Smooth muscle cell (in vitro differentiated cells): ENCODE measurements around the gene RANBP1. TPM values are rescaled to one million over a fixed set of nuclear protein-coding genes. Genes with fewer than 3 reads are reported as not detected.

Experiments used
- DNase-seq: peaks from one replicate; lab custom pipeline; 2025; ENCODE audit not compliant: unreplicated experiment; lab: John Stamatoyannopoulos, UW
- H2AFZ ChIP-seq: fragments of 200-600 bp; sonication (generic); 2 replicates; pipeline ENCODE4 v1.6.0; 2016; ENCODE audit warnings: antibody characterized with exemption, low read depth, mild to moderate bottlenecking
- H3F3A ChIP-seq: fragments of 200-600 bp; sonication (generic); 2 replicates; pipeline ENCODE4 v1.6.0; 2017; ENCODE audit warnings: antibody characterized with exemption, low read depth
- H3K27ac ChIP-seq: fragments of 200-600 bp; sonication (generic); 2 replicates; pipeline ENCODE4 v1.5.1; 2016; ENCODE audit warnings: low read depth, mild to moderate bottlenecking
- H3K27me3 ChIP-seq: fragments of 200-600 bp; sonication (generic); 2 replicates; pipeline ENCODE4 v1.6.1; 2016; ENCODE audit warnings: low read depth, mild to moderate bottlenecking
- H3K36me3 ChIP-seq: fragments of 200-600 bp; sonication (generic); 2 replicates; pipeline ENCODE4 v1.5.1; 2016; ENCODE audit warnings: low read depth
- H3K4me1 ChIP-seq: fragments of 200-600 bp; sonication (generic); 2 replicates; pipeline ENCODE4 v1.5.1; 2016; ENCODE audit warnings: low read depth
- H3K4me2 ChIP-seq: fragments of 200-600 bp; sonication (generic); 2 replicates; pipeline ENCODE4 v1.6.0; 2016; ENCODE audit warnings: mild to moderate bottlenecking
- H3K4me3 ChIP-seq: fragments of 200-600 bp; sonication (generic); 2 replicates; pipeline ENCODE4 v1.5.1; 2016; ENCODE audit warnings: mild to moderate bottlenecking
- H3K79me2 ChIP-seq: fragments of 200-600 bp; sonication (generic); 2 replicates; pipeline ENCODE4 v1.6.0; 2016; ENCODE audit warnings: low read depth, mild to moderate bottlenecking
- H3K9ac ChIP-seq: fragments of 200-600 bp; sonication (generic); 2 replicates; pipeline ENCODE4 v1.6.0; 2016; ENCODE audit warnings: low read depth
- H3K9me3 ChIP-seq: fragments of 200-600 bp; sonication (generic); replicated peaks from 2 replicates; pipeline ENCODE4 v1.5.1; 2016; ENCODE audit warnings: low read depth
- H4K20me1 ChIP-seq: fragments of 200-600 bp; sonication (generic); 2 replicates; pipeline ENCODE4 v1.6.0; 2016; ENCODE audit warnings: low read depth
- CTCF ChIP-seq: fragments of 200-600 bp; sonication (generic); IDR thresholded peaks from 2 replicates; pipeline ENCODE4 v1.5.1; 2017; ENCODE audit warnings: borderline replicate concordance, mild to moderate bottlenecking, antibody characterized with exemption; ENCODE audit not compliant: insufficient read depth, poor library complexity, severe bottlenecking
- WGBS: methylation state at CpG from one replicate; pipeline ENCODE4 v1.1.7; 2016; ENCODE audit warnings: low lambda C conversion rate; 5-methylcytosine and 5-hydroxymethylcytosine counted together
- polyA plus RNA-seq: library from polyadenylated mRNA; unstranded; fragments of >200 nt; fragmentation: Nextera tagmentation; extraction: Ambion mirVana; gene quantifications from 2 replicates; pipeline ENCODE4 v1.2.1, GENCODE V29; 2016
- total RNA-seq: library from RNA; depleted of rRNA; stranded (reverse); fragments of >200 nt; gene quantifications from 2 replicates; pipeline ENCODE4 v1.2.3, GENCODE V29; 2014

Gene RANBP1
- total and polyA plus RNA-seq, 2 experiments from 2014 or later, result 235 to 331 TPM

- Histone ChIP-seq H3K79me2 (peaks cover 22% of the 10 kb centered on the region), H3K9ac (no peak overlapping the region), H3K4me3 (no peak overlapping the region), H3K9me3 (no peaks in the 10 kb centered on the region), H3K4me1 (no peaks in the 10 kb centered on the region), H3K27ac (no peak overlapping the region), H3F3A (no peaks in the 10 kb centered on the region), H2AFZ (no peak overlapping the region), H4K20me1 (peaks cover 28% of the 10 kb centered on the region), H3K4me2 (no peak overlapping the region), H3K36me3 (peaks cover 32% of the 10 kb centered on the region), H3K27me3 (no peaks in the 10 kb centered on the region)
- no peak for TF ChIP-seq CTCF
- no peak for DNase-seq
- 97% methylated on average over 4 of the region's 4 CpGs for WGBS
These were observed 20.4 kb upstream of the RANBP1 start for GRCh38 chr22:20095521-20095920.

GRCh38 chr22:20096574-20097420, 19.1 kb upstream of the RANBP1 start:
- Histone ChIP-seq H3K36me3 (peaks cover 32% of the 10 kb centered on the region), H3K4me1 (no peaks in the 10 kb centered on the region), H3K4me2 (no peak overlapping the region)

GRCh38 chr22:20099099-20099711, 16.7 kb upstream of the RANBP1 start:
- Histone ChIP-seq H3K4me3 (no peak overlapping the region), H3K27ac (no peak overlapping the region), H3K79me2 (peaks cover 41% of the 10 kb centered on the region), H4K20me1 (peaks cover 49% of the 10 kb centered on the region), H2AFZ (no peak overlapping the region), H3F3A (no peaks in the 10 kb centered on the region), H3K9ac (no peak overlapping the region), H3K9me3 (no peaks in the 10 kb centered on the region), H3K4me1 (no peaks in the 10 kb centered on the region), H3K36me3 (peaks cover 41% of the 10 kb centered on the region), H3K27me3 (no peaks in the 10 kb centered on the region), H3K4me2 (no peak overlapping the region)
- no peak for TF ChIP-seq CTCF
- DNase-seq, result no peak
- over 99% methylated on average over 6 of the region's 6 CpGs for WGBS

More at GRCh38 chr22:20096574-20097420, 19.1 kb upstream of the RANBP1 start:
- Histone ChIP-seq H3K27me3 (no peaks in the 10 kb centered on the region), H3K4me3 (no peak overlapping the region), H3K79me2 (peaks cover 24% of the 10 kb centered on the region), H4K20me1 (peaks cover 29% of the 10 kb centered on the region), H2AFZ (no peak overlapping the region), H3K9ac (no peak overlapping the region), H3F3A (no peaks in the 10 kb centered on the region), H3K9me3 (no peaks in the 10 kb centered on the region), H3K27ac (no peak overlapping the region)
- DNase-seq, result no peak
- WGBS, result 97% methylated on average over 2 of the region's 2 CpGs
- TF ChIP-seq CTCF, result no peak
